ENCODE measurements around the gene CCNF.

Gene CCNF

GRCh38 chr16:2489581-2489980 is 60.3 kb downstream of the CCNF start:
- TF ChIP-seq CTCF (IDR thresholded peaks at IDR 0.05; ENCODE audit: borderline replicate concordance, extremely low read depth, low read length, poor library complexity, severe bottlenecking) (no peak), EZH2 (IDR thresholded peaks at IDR 0.05; ENCODE audit: borderline replicate concordance, low read depth, low read length, severe bottlenecking) (no peak)

GRCh38 chr16:2490190-2491105 is 61.2 kb downstream of the CCNF start:
- no peak for TF ChIP-seq EZH2 (IDR thresholded peaks at IDR 0.05; ENCODE audit: borderline replicate concordance, low read depth, low read length, severe bottlenecking)
- no peak for TF ChIP-seq CTCF (IDR thresholded peaks at IDR 0.05; ENCODE audit: borderline replicate concordance, extremely low read depth, low read length, poor library complexity, severe bottlenecking)
- no peak overlapping the region for H3K27ac ChIP-seq (ENCODE audit: low read length)
- no peaks in the 10 kb centered on the region for H3K27me3 ChIP-seq (ENCODE audit: insufficient read depth, low read length, poor library complexity)
- peaks cover 44% of the 10 kb centered on the region for H4K20me1 ChIP-seq (ENCODE audit: insufficient read depth, low read length)
- peaks cover 9% of the 10 kb centered on the region for H3K36me3 ChIP-seq (ENCODE audit: insufficient read depth, low read length)
- H3K4me2 ChIP-seq (ENCODE audit: insufficient read depth, low read length) = no peak overlapping the region
- H3K79me2 ChIP-seq (ENCODE audit: insufficient read depth, low read length) = peaks cover 45% of the 10 kb centered on the region
- no peaks in the 10 kb centered on the region for H3K9me3 ChIP-seq (ENCODE audit: insufficient read depth, low read length, severe bottlenecking)
- H3K9ac ChIP-seq (ENCODE audit: low read depth, low read length) = no peak overlapping the region
- H3K4me3 ChIP-seq (ENCODE audit: low read depth in 1 of 2, low read length in 2 of 2) = no peak overlapping the region
- ATAC-seq (ENCODE audit: insufficient read depth, low read depth) (no peak), DNase-seq (no peak)
- no peaks in the 10 kb centered on the region for H3K4me1 ChIP-seq (ENCODE audit: insufficient read depth, low read length)
- no peak overlapping the region for H2AFZ ChIP-seq (ENCODE audit: low read depth, low read length)

More at GRCh38 chr16:2489581-2489980, 60.3 kb downstream of the CCNF start:
- Histone ChIP-seq H3K27ac (ENCODE audit: low read length) (no peak overlapping the region), H3K36me3 (ENCODE audit: insufficient read depth, low read length) (peaks cover 10% of the 10 kb centered on the region), H4K20me1 (ENCODE audit: insufficient read depth, low read length) (peaks cover 50% of the 10 kb centered on the region), H3K4me3 (ENCODE audit: low read depth in 1 of 2, low read length in 2 of 2) (no peak overlapping the region), H3K27me3 (ENCODE audit: insufficient read depth, low read length, poor library complexity) (no peaks in the 10 kb centered on the region), H3K9ac (ENCODE audit: low read depth, low read length) (no peak overlapping the region), H3K9me3 (ENCODE audit: insufficient read depth, low read length, severe bottlenecking) (no peaks in the 10 kb centered on the region), H3K4me2 (ENCODE audit: insufficient read depth, low read length) (no peak overlapping the region), H2AFZ (ENCODE audit: low read depth, low read length) (no peak overlapping the region), H3K4me1 (ENCODE audit: insufficient read depth, low read length) (no peaks in the 10 kb centered on the region), H3K79me2 (ENCODE audit: insufficient read depth, low read length) (peaks cover 51% of the 10 kb centered on the region)
- no peak for DNase-seq
- ATAC-seq (ENCODE audit: insufficient read depth, low read depth) = no peak

- no peak for ATAC-seq (ENCODE audit: insufficient read depth, low read depth)
- no peaks in the 10 kb centered on the region for H3K27me3 ChIP-seq (ENCODE audit: insufficient read depth, low read length, poor library complexity)
- no peak overlapping the region for H3K9ac ChIP-seq (ENCODE audit: low read depth, low read length)
- H4K20me1 ChIP-seq (ENCODE audit: insufficient read depth, low read length) = peaks cover 26% of the 10 kb centered on the region
- DNase-seq = no peak
- peaks cover 25% of the 10 kb centered on the region for H3K36me3 ChIP-seq (ENCODE audit: insufficient read depth, low read length)
- H3K4me2 ChIP-seq (ENCODE audit: insufficient read depth, low read length) = no peak overlapping the region
- H3K79me2 ChIP-seq (ENCODE audit: insufficient read depth, low read length) = peaks cover 33% of the 10 kb centered on the region
- H3K27ac ChIP-seq (ENCODE audit: low read length) = no peak overlapping the region
- no peaks in the 10 kb centered on the region for H3K4me1 ChIP-seq (ENCODE audit: insufficient read depth, low read length)
- no peaks in the 10 kb centered on the region for H3K9me3 ChIP-seq (ENCODE audit: insufficient read depth, low read length, severe bottlenecking)
- TF ChIP-seq CTCF (IDR thresholded peaks at IDR 0.05; ENCODE audit: borderline replicate concordance, extremely low read depth, low read length, poor library complexity, severe bottlenecking) = no peak
- no peak for TF ChIP-seq EZH2 (IDR thresholded peaks at IDR 0.05; ENCODE audit: borderline replicate concordance, low read depth, low read length, severe bottlenecking)
- no peak overlapping the region for H3K4me3 ChIP-seq (ENCODE audit: low read depth in 1 of 2, low read length in 2 of 2)
- H2AFZ ChIP-seq (ENCODE audit: low read depth, low read length) = no peak overlapping the region
These were observed 63.0 kb downstream of the CCNF start for GRCh38 chr16:2492292-2492691.

Data from DND-41 (cell line).